GM19468 (cell line): ENCODE data around the gene VPS51.
A peak's percentile ranks its signal among the peaks of the same experiment; 100 is the strongest.

ENCODE experiments used
- ATAC-seq: cut with Tn5 transposase; IDR thresholded peaks from one replicate; pipeline ENCODE4 v1.9.1; 2021; ENCODE audit warnings: mild to moderate bottlenecking, moderate library complexity, moderate number of reproducible peaks; ENCODE audit not compliant: unreplicated experiment; ENCODE audit errors: extremely low read depth

The VPS51 gene

GRCh38 chr11:65095974-65096806 lies at the start of gene VPS51:
VPS51 (plus strand) TSS chr11:65096214; CDS start chr11:65096251, 37 bp downstream.
- peak; percentile 48 for ATAC-seq

- ATAC-seq = no peak
Observed at GRCh38 chr11:65047581-65048422, 48.2 kb upstream of the VPS51 start.

- no peak for ATAC-seq
Observed at GRCh38 chr11:65051398-65051858, 44.6 kb upstream of the VPS51 start.

GRCh38 chr11:65053827-65054508 lies 42.0 kb upstream of the VPS51 start:
- ATAC-seq = no peak

- no peak for ATAC-seq
Observed at GRCh38 chr11:65055538-65055937, 40.5 kb upstream of the VPS51 start.

- ATAC-seq = no peak
Observed at GRCh38 chr11:65056999-65057398, 39.0 kb upstream of the VPS51 start.

- no peak for ATAC-seq
Observed at GRCh38 chr11:65057526-65057925, 38.5 kb upstream of the VPS51 start.

- no peak for ATAC-seq
Observed at GRCh38 chr11:65058012-65058411, 38.0 kb upstream of the VPS51 start.

- ATAC-seq = no peak
Observed at GRCh38 chr11:65058419-65059054, 37.5 kb upstream of the VPS51 start, which contains the start of gene NAALADL1. NAALADL1 (minus strand) TSS chr11:65058553; CDS start chr11:65058521, 32 bp downstream.

GRCh38 chr11:65059523-65059922 lies 36.5 kb upstream of the VPS51 start:
- no peak for ATAC-seq

GRCh38 chr11:65059959-65060824 lies 35.8 kb upstream of the VPS51 start:
- no peak for ATAC-seq

GRCh38 chr11:65060913-65061408 lies 35.1 kb upstream of the VPS51 start:
- ATAC-seq = no peak

GRCh38 chr11:65063532-65063931 lies 32.5 kb upstream of the VPS51 start:
- no peak for ATAC-seq

GRCh38 chr11:65064847-65065240 lies 31.2 kb upstream of the VPS51 start:
- no peak for ATAC-seq

GRCh38 chr11:65065851-65066250 lies 30.2 kb upstream of the VPS51 start:
- no peak for ATAC-seq

GRCh38 chr11:65066315-65066714 lies 29.7 kb upstream of the VPS51 start:
- no peak for ATAC-seq

GRCh38 chr11:65066805-65067291 lies 29.2 kb upstream of the VPS51 start:
- ATAC-seq = no peak

- ATAC-seq = no peak
Observed at GRCh38 chr11:65067446-65067845, 28.6 kb upstream of the VPS51 start.

GRCh38 chr11:65069217-65069616 lies 26.8 kb upstream of the VPS51 start:
- no peak for ATAC-seq
